Neutrophil (primary cell): ENCODE results near the gene LAMA4.

Experiments used
- H3K27ac ChIP-seq: fragments of 200-600 bp; sonication (generic); 2 replicates; pipeline ENCODE4 v1.5.1; 2016; ENCODE audit warnings: mild to moderate bottlenecking, moderate library complexity
- H3K27me3 ChIP-seq: fragments of 200-600 bp; sonication (generic); 2 replicates; pipeline ENCODE4 v1.6.0; 2016; ENCODE audit warnings: mild to moderate bottlenecking
- H3K36me3 ChIP-seq: fragments of 200-600 bp; sonication (generic); 2 replicates; pipeline ENCODE4 v1.5.1; 2017
- H3K4me1 ChIP-seq, 2 experiments: fragments of 200-600 bp in 1 of 2; sonication (generic) in 1 of 2; 1 replicate in 1 of 2; 2 replicates in 1 of 2; pipeline versions ENCODE4 v1.5.1 to v1.6.1; 2013 to 2016; ENCODE audit warnings: low read depth in 1 of 2, low read length in 1 of 2, mild to moderate bottlenecking in 1 of 2, moderate library complexity in 1 of 2; ENCODE audit not compliant: control insufficient read depth in 1 of 2, insufficient read depth in 1 of 2
- H3K4me3 ChIP-seq, 2 experiments: fragments of 200-600 bp in 1 of 2; sonication (generic) in 1 of 2; 1 replicate in 1 of 2; 2 replicates in 1 of 2; pipeline ENCODE4 v1.5.1; 2013 to 2016; ENCODE audit warnings: low read depth in 1 of 2, low read length in 1 of 2, mild to moderate bottlenecking in 1 of 2, moderate library complexity in 1 of 2
- H3K9me3 ChIP-seq: fragments of 200-600 bp; sonication (generic); 2 replicates; pipeline ENCODE4 v1.5.1; 2016
- TF ChIP-seq, protein P1 (sequence below): fragments of 200-600 bp; sonication (generic); IDR thresholded peaks from 2 replicates; pipeline ENCODE4 v1.5.1; 2016; ENCODE audit warnings: antibody characterized with exemption

Gene LAMA4

DNA sequence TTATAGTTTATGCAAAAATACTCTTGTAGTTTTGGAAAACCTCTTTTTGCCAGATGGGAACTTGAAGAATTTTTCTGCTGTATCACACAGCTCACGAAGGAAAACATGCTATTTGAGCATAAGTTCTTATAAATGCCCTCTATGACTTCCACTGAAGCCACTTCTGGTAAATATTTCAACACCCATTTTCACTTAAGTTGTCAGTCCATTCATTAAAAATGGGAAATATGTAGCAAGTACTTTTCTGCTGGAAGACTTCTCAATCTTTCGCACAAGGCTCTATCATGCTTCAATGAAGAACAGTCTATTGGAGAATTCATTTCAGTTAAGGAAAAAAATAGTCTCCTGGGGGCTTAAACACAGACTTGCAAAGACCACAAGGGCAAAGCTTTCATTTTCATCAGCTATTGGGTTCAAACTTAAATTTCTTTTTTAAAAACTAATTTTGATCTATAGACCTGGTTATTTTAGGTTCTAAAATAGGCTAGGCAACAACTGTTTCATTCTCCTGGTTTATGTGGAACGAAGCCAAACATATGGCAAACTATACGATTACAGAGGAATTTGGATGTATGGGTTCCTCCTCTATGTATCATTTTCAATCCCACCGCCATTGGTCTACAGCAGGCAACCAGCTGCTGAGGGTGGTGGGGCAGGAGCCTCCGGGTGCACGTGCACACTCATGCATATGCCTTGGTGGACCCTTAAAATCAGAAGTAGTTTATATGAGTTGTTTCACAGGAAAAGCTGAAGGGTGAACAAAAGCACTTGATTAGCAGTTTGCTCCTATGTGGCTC is 38.7 kb downstream of the LAMA4 start:
- Histone ChIP-seq H3K9me3 (no peaks in the 10 kb centered on the region), H3K27ac (no peak overlapping the region), H3K36me3 (no peaks in the 10 kb centered on the region), H3K4me3 (no peak overlapping the region), H3K4me1 (no peaks in the 10 kb centered on the region), H3K27me3 (no peaks in the 10 kb centered on the region)
- TF ChIP-seq, protein P1, sequence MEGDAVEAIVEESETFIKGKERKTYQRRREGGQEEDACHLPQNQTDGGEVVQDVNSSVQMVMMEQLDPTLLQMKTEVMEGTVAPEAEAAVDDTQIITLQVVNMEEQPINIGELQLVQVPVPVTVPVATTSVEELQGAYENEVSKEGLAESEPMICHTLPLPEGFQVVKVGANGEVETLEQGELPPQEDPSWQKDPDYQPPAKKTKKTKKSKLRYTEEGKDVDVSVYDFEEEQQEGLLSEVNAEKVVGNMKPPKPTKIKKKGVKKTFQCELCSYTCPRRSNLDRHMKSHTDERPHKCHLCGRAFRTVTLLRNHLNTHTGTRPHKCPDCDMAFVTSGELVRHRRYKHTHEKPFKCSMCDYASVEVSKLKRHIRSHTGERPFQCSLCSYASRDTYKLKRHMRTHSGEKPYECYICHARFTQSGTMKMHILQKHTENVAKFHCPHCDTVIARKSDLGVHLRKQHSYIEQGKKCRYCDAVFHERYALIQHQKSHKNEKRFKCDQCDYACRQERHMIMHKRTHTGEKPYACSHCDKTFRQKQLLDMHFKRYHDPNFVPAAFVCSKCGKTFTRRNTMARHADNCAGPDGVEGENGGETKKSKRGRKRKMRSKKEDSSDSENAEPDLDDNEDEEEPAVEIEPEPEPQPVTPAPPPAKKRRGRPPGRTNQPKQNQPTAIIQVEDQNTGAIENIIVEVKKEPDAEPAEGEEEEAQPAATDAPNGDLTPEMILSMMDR: no peak

DNA sequence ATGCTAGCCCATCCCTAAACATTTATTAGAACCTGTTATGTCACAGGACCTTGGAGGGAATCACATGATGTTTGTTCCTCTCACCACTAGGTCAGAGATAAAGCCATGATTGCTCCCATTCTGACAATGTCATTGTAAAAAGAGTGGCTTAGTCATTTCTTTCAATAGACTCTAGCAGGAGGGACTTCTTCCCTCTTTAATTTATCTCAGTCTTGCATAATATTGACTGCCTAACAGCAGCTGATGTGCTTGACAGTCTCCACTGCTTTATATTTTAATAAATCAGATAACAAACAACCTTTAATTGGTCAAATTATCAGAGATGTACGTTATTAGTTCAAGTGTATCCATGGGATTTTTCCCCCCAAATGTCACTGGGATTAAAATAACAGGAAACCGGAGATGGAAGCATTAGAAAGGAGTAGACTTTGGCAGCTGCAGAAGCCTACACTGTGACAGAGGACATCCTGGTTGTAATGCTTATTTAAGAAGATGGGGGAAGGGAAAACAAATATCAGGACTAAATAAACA is 39.6 kb downstream of the LAMA4 start:
- Histone ChIP-seq H3K36me3 (no peaks in the 10 kb centered on the region), H3K27me3 (no peaks in the 10 kb centered on the region), H3K4me3 (no peak overlapping the region), H3K4me1 (no peaks in the 10 kb centered on the region), H3K9me3 (no peaks in the 10 kb centered on the region), H3K27ac (no peak overlapping the region)
- TF ChIP-seq, protein P1: no peak

DNA sequence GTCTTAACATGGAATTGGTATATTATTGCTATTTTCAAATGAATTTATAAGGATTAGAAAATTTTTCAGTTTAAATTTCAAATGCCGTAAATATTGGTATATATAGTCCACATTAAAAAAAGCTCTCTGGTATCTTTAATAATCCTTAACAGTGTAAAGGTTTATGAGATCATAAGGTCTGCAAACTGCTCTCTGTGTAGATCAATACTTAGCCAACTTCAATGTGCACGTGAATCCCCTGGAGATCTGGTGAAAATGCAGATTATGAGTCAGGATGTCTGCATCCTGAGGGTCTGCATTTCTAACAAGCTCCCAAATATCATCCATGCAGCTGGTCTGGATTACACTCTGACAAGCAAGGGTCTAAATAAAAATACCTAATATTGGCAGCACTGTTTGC is 43.5 kb downstream of the LAMA4 start:
- no peaks in the 10 kb centered on the region for H3K4me1 ChIP-seq
- no peaks in the 10 kb centered on the region for H3K27me3 ChIP-seq
- H3K9me3 ChIP-seq: no peaks in the 10 kb centered on the region
- H3K4me3 ChIP-seq: no peak overlapping the region
- H3K27ac ChIP-seq: no peak overlapping the region
- H3K36me3 ChIP-seq: no peaks in the 10 kb centered on the region
- TF ChIP-seq, protein P1: no peak

DNA sequence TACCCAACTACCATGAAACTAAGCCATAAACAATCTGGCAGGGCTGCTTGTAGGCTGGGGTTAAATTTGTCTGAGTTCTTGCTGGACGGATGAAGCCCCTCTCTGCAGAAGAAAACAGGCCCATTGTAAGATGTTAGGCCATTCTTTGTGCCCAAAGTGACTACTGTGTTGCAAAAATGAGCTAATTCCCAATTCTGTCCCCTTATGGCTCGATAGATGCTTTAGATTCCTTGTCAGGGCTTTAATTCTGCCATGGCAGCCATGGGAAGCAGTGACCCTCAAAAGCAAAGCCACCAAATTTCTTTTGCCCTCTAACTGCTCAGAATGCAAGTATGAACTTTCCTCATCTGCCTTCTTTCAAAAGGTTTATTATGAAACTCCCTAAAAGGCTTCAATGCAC is 45.2 kb downstream of the LAMA4 start:
- no peaks in the 10 kb centered on the region for H3K36me3 ChIP-seq

DNA sequence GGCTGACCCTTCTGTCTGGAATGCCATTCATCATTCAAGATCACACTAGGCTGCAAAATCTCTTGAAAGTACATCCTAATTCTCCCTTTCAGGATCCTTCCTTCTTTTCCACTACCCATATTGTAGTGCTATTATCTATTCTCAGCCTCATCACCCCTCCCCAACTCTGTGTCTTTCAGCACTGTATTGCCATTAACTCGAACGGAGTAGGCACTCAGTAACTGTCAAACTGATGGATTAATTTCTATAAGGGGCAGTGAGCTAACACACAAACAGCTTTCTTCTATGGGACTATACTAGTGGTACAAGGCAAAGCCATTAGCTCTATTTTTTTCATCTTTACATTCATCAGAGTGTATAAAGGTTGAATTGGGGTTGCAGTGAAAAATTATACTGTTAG is 46.6 kb downstream of the LAMA4 start:
- no peaks in the 10 kb centered on the region for H3K36me3 ChIP-seq
- no peak overlapping the region for H3K27ac ChIP-seq
- no peaks in the 10 kb centered on the region for H3K4me1 ChIP-seq
- H3K4me3 ChIP-seq: no peak overlapping the region
- no peaks in the 10 kb centered on the region for H3K9me3 ChIP-seq
- TF ChIP-seq, protein P1: no peak
- no peaks in the 10 kb centered on the region for H3K27me3 ChIP-seq

More for the DNA sequence above, 45.2 kb downstream of the LAMA4 start:
- no peaks in the 10 kb centered on the region for H3K4me1 ChIP-seq
- no peaks in the 10 kb centered on the region for H3K9me3 ChIP-seq
- H3K4me3 ChIP-seq: no peak overlapping the region
- no peaks in the 10 kb centered on the region for H3K27me3 ChIP-seq
- no peak overlapping the region for H3K27ac ChIP-seq
- TF ChIP-seq, protein P1: no peak
